Measurements from ENCODE around the gene WEE2. TPM values are rescaled to one million over a fixed set of nuclear protein-coding genes. Genes with fewer than 3 reads are reported as not detected.

Gene WEE2
- total RNA-seq, 6 experiments from 2014 or later = not detected

DNA sequence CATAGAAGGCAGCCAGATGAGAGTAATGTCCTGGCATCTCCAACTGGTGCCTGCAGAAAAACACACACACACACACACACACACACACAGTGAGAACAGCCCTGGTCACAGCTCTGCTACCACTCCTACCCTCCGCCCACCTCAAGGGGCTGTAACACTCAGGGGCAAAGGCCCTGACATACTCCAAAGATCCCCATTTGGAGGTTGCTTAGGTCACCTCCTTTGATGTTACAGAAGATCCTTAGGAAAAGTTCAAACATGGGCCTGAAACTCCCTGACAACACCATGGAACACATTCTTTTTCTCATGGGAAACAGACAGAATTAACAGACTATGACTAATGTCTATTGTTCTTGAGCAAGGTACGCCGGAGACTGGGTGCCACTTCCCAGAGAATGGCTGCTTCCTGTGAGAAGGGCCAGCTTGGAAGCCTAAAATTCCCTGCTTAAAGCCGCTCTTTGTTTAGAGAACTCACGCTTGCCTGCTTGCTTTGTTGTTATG, 33.9 kb upstream of the WEE2 start:
- no peaks in the 10 kb centered on the region for H3K9me3 Mint-ChIP-seq
- H3K4me1 Mint-ChIP-seq (ENCODE audit: low read depth) = no peaks in the 10 kb centered on the region
- no peak overlapping the region for H3K4me3 Mint-ChIP-seq
- peaks cover 5% of the 10 kb centered on the region for H3K36me3 Mint-ChIP-seq (ENCODE audit: low read depth)
- no peak overlapping the region for H3K27ac Mint-ChIP-seq
- TF ChIP-seq, protein P1, sequence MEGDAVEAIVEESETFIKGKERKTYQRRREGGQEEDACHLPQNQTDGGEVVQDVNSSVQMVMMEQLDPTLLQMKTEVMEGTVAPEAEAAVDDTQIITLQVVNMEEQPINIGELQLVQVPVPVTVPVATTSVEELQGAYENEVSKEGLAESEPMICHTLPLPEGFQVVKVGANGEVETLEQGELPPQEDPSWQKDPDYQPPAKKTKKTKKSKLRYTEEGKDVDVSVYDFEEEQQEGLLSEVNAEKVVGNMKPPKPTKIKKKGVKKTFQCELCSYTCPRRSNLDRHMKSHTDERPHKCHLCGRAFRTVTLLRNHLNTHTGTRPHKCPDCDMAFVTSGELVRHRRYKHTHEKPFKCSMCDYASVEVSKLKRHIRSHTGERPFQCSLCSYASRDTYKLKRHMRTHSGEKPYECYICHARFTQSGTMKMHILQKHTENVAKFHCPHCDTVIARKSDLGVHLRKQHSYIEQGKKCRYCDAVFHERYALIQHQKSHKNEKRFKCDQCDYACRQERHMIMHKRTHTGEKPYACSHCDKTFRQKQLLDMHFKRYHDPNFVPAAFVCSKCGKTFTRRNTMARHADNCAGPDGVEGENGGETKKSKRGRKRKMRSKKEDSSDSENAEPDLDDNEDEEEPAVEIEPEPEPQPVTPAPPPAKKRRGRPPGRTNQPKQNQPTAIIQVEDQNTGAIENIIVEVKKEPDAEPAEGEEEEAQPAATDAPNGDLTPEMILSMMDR (IDR thresholded peaks at IDR 0.05) = no peak
- no peak for DNase-seq
- peaks cover 2% of the 10 kb centered on the region; the same call in 1 of the 2 replicates for H3K27me3 Mint-ChIP-seq (ENCODE audit: insufficient read depth)

DNA sequence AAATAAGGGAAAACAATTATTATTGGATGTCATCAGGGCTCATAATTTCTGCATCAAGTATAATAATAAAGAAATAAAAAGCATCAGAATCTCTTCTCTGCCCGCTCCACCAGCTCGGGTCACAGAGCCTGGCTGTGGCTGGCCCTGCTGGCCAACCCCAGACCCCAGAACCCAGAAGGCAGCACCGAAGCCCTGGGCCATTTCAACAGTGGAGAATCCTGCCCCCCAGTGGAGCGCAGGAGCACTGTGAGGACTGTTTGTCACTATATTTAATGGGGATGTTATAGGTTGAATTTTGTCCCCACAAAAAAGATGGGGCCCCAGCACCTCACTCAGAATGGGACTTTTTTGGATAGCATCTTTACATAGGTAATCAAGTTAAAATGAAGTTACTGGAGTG, 33.5 kb upstream of the WEE2 start:
- Mint-ChIP-seq H3K36me3 (ENCODE audit: low read depth) (peaks cover 5% of the 10 kb centered on the region), H3K4me3 (no peak overlapping the region), H3K27ac (no peak overlapping the region), H3K4me1 (ENCODE audit: low read depth) (no peaks in the 10 kb centered on the region), H3K9me3 (no peaks in the 10 kb centered on the region), H3K27me3 (ENCODE audit: insufficient read depth) (peaks cover 4% of the 10 kb centered on the region; the same call in 1 of the 2 replicates)
- no peak for DNase-seq
- TF ChIP-seq, protein P1 (IDR thresholded peaks at IDR 0.05) = peak; percentile 64

GRCh38 chr7:141675436-141676215, 32.5 kb upstream of the WEE2 start:
- no peak overlapping the region for H3K27ac Mint-ChIP-seq
- TF ChIP-seq, protein P1 (IDR thresholded peaks at IDR 0.05) = no peak
- DNase-seq = no peak

DNA sequence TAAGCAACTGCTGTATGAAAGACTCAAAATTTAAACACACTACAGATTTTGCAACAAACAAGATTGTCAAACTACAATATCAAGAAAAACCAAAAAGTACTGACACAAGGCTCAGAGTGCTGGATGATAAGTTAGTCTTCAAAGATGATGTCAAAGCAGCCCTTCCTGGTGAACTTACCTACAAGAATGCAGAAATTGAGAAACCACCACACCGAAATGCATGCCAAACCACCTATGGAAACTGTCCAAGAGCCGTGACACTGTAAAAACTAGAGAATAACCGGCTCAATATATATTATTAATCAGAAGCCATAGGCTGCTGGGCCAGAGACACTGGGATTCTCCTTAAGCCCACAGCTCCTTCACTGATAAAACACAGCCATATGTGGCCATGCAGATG, 31.5 kb upstream of the WEE2 start:
- peaks cover 1% of the 10 kb centered on the region for H3K36me3 Mint-ChIP-seq (ENCODE audit: low read depth)
- H3K4me3 Mint-ChIP-seq = no peak overlapping the region
- H3K27ac Mint-ChIP-seq = no peak overlapping the region
- DNase-seq = no peak
- no peaks in the 10 kb centered on the region for H3K9me3 Mint-ChIP-seq
- peaks cover 4% of the 10 kb centered on the region; the same call in 1 of the 2 replicates for H3K27me3 Mint-ChIP-seq (ENCODE audit: insufficient read depth)
- no peaks in the 10 kb centered on the region for H3K4me1 Mint-ChIP-seq (ENCODE audit: low read depth)
- TF ChIP-seq, protein P1 (IDR thresholded peaks at IDR 0.05) = no peak

More at GRCh38 chr7:141675436-141676215, 32.5 kb upstream of the WEE2 start:
- Mint-ChIP-seq H3K4me3 (no peak overlapping the region), H3K36me3 (ENCODE audit: low read depth) (peaks cover 5% of the 10 kb centered on the region), H3K4me1 (ENCODE audit: low read depth) (no peaks in the 10 kb centered on the region), H3K9me3 (no peaks in the 10 kb centered on the region), H3K27me3 (ENCODE audit: insufficient read depth) (peaks cover 4% of the 10 kb centered on the region; the same call in 1 of the 2 replicates)

DNA sequence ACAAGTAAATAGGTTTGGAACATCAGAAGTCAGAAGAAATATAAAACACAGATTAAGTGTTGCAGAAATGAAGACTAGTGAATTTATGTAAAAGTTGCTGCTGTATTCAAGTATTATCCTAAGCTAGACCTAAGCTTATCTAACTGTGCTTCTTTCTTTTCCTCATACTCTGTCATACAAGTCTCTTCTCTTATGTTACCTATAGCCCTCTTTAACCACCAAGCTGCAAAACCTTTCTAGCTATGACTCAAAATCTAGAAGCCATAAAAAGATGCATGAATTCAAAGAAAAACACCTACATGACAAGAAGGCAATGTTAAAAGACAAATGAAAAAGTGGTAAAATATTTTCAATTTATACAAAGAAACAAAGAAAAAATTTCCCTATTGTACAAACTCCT, 29.1 kb upstream of the WEE2 start:
- no peak overlapping the region for H3K27ac Mint-ChIP-seq
- H3K36me3 Mint-ChIP-seq (ENCODE audit: low read depth) = no peaks in the 10 kb centered on the region
- no peaks in the 10 kb centered on the region for H3K9me3 Mint-ChIP-seq
- H3K4me1 Mint-ChIP-seq (ENCODE audit: low read depth) = no peaks in the 10 kb centered on the region
- TF ChIP-seq, protein P1 (IDR thresholded peaks at IDR 0.05) = no peak
- no peak for DNase-seq
- peaks cover 4% of the 10 kb centered on the region; the same call in 1 of the 2 replicates for H3K27me3 Mint-ChIP-seq (ENCODE audit: insufficient read depth)
- no peak overlapping the region for H3K4me3 Mint-ChIP-seq
